ENCODE data around the gene PAM16.
A peak's percentile ranks its signal among the peaks of the same experiment; 100 is the strongest.

PAM16 gene

DNA sequence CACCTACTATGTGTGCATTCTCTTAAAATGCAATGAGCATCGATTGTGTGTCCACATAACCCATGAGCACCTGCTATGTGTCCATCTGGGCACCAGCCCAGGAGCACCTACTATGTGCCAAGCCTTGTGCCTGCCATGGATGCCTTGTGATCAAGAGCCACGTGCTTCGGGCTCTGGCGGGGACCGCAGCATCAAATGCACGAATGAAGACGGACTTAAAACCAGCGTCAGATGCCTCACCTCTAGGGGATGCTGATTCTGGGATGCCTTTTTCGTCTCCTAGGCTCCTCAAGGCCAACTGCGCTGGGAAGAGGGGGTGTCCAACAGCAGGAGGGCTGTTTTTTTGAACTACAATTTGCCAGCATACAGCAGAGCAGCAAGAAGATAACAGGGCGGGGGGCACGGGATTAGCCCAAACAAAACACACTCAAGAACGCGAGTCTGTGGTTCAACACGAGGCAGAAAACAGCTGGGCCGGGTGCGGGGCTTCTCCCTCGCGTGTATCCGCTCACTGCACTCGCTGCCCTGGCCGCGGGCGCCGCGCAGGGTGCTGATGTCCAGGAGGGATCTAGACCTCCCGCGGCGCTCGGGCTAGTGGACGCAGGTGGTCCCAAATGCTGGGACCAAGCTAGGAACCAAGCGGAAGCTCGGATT is 36.5 kb downstream of the PAM16 start:
- H3K4me1 ChIP-seq (ENCODE audit: insufficient read depth, insufficient read length) = peaks cover 33% of the 10 kb centered on the region
- TF ChIP-seq SUZ12 (IDR thresholded peaks at IDR 0.05; ENCODE audit: extremely low read depth, insufficient read depth, insufficient read length) (no peak), ZNF274 (IDR thresholded peaks at IDR 0.05; ENCODE audit: low read depth, low read length) (no peak), YY1 (IDR thresholded peaks at IDR 0.05; ENCODE audit: insufficient read depth, insufficient read length) (no peak)
- no peaks in the 10 kb centered on the region for H3K36me3 ChIP-seq (ENCODE audit: insufficient read depth, insufficient read length, low read length)
- DNase-seq (ENCODE audit: low read depth, low spot score) = no peak
- H3K4me3 ChIP-seq (ENCODE audit: insufficient read length, low read depth) = peak overlapping the region; percentile 62
- no peaks in the 10 kb centered on the region for H3K9me3 ChIP-seq (ENCODE audit: insufficient read depth, low read length)
- H3K27me3 ChIP-seq (ENCODE audit: insufficient read depth, insufficient read length) = peaks cover 32% of the 10 kb centered on the region
- H3K9ac ChIP-seq (ENCODE audit: insufficient read length, low read depth) = peak overlapping the region; percentile 79

DNA sequence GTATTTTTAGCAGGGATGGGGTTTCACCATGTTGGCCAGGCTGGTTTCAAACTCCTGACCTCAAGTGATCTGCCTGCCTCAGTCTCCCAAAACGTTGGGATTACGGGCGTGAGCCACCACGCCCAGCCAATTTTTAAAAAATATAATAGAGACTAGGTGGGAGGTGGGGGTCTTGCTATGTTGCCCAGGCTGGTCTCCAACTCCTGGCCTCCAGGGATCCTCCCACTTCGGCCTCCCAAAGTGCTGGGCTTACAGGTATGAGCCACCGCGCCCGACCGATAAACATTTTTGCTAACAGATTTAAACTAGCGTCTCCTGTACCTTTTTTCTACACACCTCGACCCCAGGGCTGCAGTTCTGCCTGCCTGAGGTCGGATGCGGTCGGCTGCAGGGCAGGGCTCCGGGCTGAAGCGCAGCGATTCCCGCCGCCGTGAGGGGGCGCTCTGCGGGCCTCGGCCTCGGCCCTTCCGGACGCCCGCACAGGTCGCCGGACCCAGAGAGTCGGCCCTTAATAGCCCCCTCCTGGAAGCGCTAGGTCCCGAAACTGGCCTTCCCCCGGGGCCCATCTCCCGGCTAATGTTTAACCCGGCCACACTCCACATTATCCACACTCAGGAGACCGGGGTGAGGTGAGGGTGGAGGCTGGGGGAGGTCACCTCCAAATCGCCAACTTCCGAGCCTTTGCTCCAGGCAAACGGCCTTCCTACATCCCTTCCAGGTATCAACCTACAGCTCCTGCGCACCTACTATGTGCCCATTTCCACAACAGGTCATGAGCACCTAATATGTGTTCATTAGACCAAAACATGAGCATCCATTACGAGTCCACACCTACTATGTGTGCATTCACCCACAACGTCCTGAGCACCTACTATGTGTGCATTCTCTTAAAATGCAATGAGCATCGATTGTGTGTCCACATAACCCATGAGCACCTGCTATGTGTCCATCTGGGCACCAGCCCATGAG is 37.3 kb downstream of the PAM16 start:
- no peak for DNase-seq (ENCODE audit: low read depth, low spot score)
- peaks cover 32% of the 10 kb centered on the region for H3K27me3 ChIP-seq (ENCODE audit: insufficient read depth, insufficient read length)
- TF ChIP-seq ZNF274 (IDR thresholded peaks at IDR 0.05; ENCODE audit: low read depth, low read length) (no peak), YY1 (IDR thresholded peaks at IDR 0.05; ENCODE audit: insufficient read depth, insufficient read length) (no peak), SUZ12 (IDR thresholded peaks at IDR 0.05; ENCODE audit: extremely low read depth, insufficient read depth, insufficient read length) (no peak)
- H3K9ac ChIP-seq (ENCODE audit: insufficient read length, low read depth) = peak overlapping the region; percentile 33
- H3K4me3 ChIP-seq (ENCODE audit: insufficient read length, low read depth) = no peak overlapping the region
- no peaks in the 10 kb centered on the region for H3K36me3 ChIP-seq (ENCODE audit: insufficient read depth, insufficient read length, low read length)
- H3K9me3 ChIP-seq (ENCODE audit: insufficient read depth, low read length) = no peaks in the 10 kb centered on the region
- peaks cover 26% of the 10 kb centered on the region for H3K4me1 ChIP-seq (ENCODE audit: insufficient read depth, insufficient read length)

GRCh38 chr16:4309833-4310266 is 41.3 kb downstream of the PAM16 start:
- Histone ChIP-seq H3K9ac (ENCODE audit: insufficient read length, low read depth) (peak overlapping the region; percentile 42), H3K4me1 (ENCODE audit: insufficient read depth, insufficient read length) (peaks cover 16% of the 10 kb centered on the region), H3K27me3 (ENCODE audit: insufficient read depth, insufficient read length) (peaks cover 19% of the 10 kb centered on the region), H3K36me3 (ENCODE audit: insufficient read depth, insufficient read length, low read length) (peaks cover 14% of the 10 kb centered on the region), H3K4me3 (ENCODE audit: insufficient read length, low read depth) (no peak overlapping the region), H3K9me3 (ENCODE audit: insufficient read depth, low read length) (no peaks in the 10 kb centered on the region)
- no peak for DNase-seq (ENCODE audit: low read depth, low spot score)
- no peak for TF ChIP-seq ZNF274 (IDR thresholded peaks at IDR 0.05; ENCODE audit: low read depth, low read length)
- no peak for TF ChIP-seq SUZ12 (IDR thresholded peaks at IDR 0.05; ENCODE audit: extremely low read depth, insufficient read depth, insufficient read length)
- TF ChIP-seq YY1 (IDR thresholded peaks at IDR 0.05; ENCODE audit: insufficient read depth, insufficient read length) = no peak

GRCh38 chr16:4309102-4309832 is 41.9 kb downstream of the PAM16 start:
- Histone ChIP-seq H3K9ac (ENCODE audit: insufficient read length, low read depth) (peak overlapping the region; percentile 27), H3K27me3 (ENCODE audit: insufficient read depth, insufficient read length) (peaks cover 13% of the 10 kb centered on the region), H3K9me3 (ENCODE audit: insufficient read depth, low read length) (no peaks in the 10 kb centered on the region), H3K36me3 (ENCODE audit: insufficient read depth, insufficient read length, low read length) (peaks cover 14% of the 10 kb centered on the region), H3K4me3 (ENCODE audit: insufficient read length, low read depth) (no peak overlapping the region), H3K4me1 (ENCODE audit: insufficient read depth, insufficient read length) (peaks cover 19% of the 10 kb centered on the region)
- TF ChIP-seq SUZ12 (IDR thresholded peaks at IDR 0.05; ENCODE audit: extremely low read depth, insufficient read depth, insufficient read length) = no peak
- TF ChIP-seq ZNF274 (IDR thresholded peaks at IDR 0.05; ENCODE audit: low read depth, low read length) = no peak
- TF ChIP-seq YY1 (IDR thresholded peaks at IDR 0.05; ENCODE audit: insufficient read depth, insufficient read length) = no peak
- no peak for DNase-seq (ENCODE audit: low read depth, low spot score)

DNA sequence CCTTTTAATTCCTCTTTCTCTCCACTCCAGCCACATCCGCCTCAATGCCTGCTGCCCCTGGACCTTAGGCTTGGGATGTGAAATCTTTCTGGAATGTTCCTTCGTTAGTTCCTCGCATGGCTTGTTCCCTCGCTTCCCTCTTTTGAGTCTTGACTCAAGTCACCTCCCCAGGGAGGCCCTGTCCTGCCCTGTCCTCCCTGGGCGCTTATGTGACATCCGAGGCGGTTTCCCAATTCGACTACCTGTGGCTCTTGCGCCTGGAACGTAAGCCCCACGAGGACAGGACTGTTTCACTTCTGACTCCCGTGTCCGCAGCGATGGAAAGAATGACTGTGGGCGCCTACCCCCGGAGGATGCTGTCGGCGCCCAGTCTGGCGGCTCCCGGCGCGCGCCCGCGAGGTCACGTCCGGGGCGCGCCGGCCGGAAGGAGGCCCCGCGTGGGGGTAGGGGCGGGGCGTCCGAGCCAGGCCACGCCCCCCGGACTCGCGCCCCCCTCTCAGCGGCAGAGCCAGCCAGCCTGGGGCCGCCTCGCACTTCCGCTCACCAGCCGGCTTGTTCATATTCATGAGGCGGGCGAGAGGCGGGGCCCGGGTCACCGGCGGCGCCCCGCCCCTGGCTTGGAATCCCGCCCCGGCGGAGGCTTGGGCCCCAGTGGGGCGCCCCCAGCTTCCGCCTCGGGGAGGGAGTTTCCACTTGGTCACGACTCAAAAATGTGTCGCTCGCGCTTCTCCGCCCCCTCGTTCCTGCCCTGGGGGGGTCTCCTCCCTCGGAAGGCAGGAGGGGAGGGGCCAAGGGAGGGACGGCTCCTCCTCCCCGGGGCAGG is 43.7 kb downstream of the PAM16 start:
- Histone ChIP-seq H3K4me1 (ENCODE audit: insufficient read depth, insufficient read length) (peaks cover 23% of the 10 kb centered on the region), H3K9me3 (ENCODE audit: insufficient read depth, low read length) (no peaks in the 10 kb centered on the region), H3K27me3 (ENCODE audit: insufficient read depth, insufficient read length) (no peaks in the 10 kb centered on the region), H3K36me3 (ENCODE audit: insufficient read depth, insufficient read length, low read length) (peaks cover 27% of the 10 kb centered on the region), H3K9ac (ENCODE audit: insufficient read length, low read depth) (peak overlapping the region; percentile 76), H3K4me3 (ENCODE audit: insufficient read length, low read depth) (peak overlapping the region; percentile 75)
- TF ChIP-seq YY1 (IDR thresholded peaks at IDR 0.05; ENCODE audit: insufficient read depth, insufficient read length) = no peak
- no peak for TF ChIP-seq SUZ12 (IDR thresholded peaks at IDR 0.05; ENCODE audit: extremely low read depth, insufficient read depth, insufficient read length)
- TF ChIP-seq ZNF274 (IDR thresholded peaks at IDR 0.05; ENCODE audit: low read depth, low read length) = no peak
- peak; percentile 86 for DNase-seq (ENCODE audit: low read depth, low spot score)

GRCh38 chr16:4306470-4307214 is 44.5 kb downstream of the PAM16 start:
- DNase-seq (ENCODE audit: low read depth, low spot score) = no peak
- H3K36me3 ChIP-seq (ENCODE audit: insufficient read depth, insufficient read length, low read length) = peaks cover 32% of the 10 kb centered on the region
- H3K4me3 ChIP-seq (ENCODE audit: insufficient read length, low read depth) = peak overlapping the region; percentile 75
- H3K9me3 ChIP-seq (ENCODE audit: insufficient read depth, low read length) = no peaks in the 10 kb centered on the region
- H3K4me1 ChIP-seq (ENCODE audit: insufficient read depth, insufficient read length) = peaks cover 23% of the 10 kb centered on the region
- peak overlapping the region; percentile 81 for H3K9ac ChIP-seq (ENCODE audit: insufficient read length, low read depth)
- TF ChIP-seq YY1 (IDR thresholded peaks at IDR 0.05; ENCODE audit: insufficient read depth, insufficient read length) (no peak), ZNF274 (IDR thresholded peaks at IDR 0.05; ENCODE audit: low read depth, low read length) (no peak), SUZ12 (IDR thresholded peaks at IDR 0.05; ENCODE audit: extremely low read depth, insufficient read depth, insufficient read length) (no peak)
- H3K27me3 ChIP-seq (ENCODE audit: insufficient read depth, insufficient read length) = no peaks in the 10 kb centered on the region

Data from NT2/D1 (cell line).